ENCODE results near the gene ZNF674.
A peak's percentile ranks its signal among the peaks of the same experiment; 100 is the strongest.

ZNF674 gene

DNA sequence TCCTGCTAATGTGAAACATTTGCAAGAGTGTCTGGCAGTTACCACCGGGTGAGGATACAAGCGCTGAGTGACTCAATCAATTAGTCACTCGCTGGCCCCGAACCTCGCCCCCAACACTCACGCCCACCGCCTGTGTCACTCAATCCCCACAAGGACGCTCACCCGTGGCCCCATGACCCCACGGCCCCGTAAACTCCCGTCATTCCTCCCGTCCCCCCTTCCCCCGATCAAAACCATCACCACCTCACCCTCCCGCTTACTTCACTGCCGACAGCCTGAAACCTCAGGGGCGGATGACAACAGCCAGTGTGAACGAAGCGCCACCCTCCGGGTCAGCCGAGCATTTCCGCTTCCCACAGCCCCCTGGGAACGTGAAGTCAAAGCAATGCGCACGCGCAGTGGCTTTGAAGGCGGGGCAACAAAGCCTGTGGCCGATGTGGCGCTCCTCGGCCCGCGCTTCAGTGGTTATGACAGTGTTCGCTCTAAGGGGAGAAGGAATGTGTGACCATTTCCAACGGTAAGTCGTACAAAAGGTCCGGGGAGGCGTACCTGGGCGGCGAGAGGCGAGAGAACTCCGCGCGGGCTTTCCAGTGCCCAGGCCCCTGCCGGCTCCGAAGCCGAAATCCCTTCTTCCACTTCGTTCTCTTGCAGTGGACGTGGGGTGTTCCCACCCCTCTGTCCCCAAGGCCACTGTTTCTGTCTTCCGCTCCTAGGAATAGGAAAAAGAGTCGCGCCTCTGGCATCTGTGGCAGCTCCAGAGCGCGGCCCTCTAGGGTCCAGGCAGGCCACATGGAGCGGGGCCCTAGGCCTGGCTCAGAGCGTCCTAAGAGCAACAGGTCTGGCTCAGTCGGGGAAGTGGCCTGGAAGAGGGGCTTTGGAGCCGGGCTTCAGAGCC is at the start of gene ZNF674:
ZNF674 (minus strand) TSS at position 311 of the 895 bp plus-strand sequence. CDS start 3,334 bp downstream, outside the sequence.
- DNase-seq, result peak; percentile 93

DNA sequence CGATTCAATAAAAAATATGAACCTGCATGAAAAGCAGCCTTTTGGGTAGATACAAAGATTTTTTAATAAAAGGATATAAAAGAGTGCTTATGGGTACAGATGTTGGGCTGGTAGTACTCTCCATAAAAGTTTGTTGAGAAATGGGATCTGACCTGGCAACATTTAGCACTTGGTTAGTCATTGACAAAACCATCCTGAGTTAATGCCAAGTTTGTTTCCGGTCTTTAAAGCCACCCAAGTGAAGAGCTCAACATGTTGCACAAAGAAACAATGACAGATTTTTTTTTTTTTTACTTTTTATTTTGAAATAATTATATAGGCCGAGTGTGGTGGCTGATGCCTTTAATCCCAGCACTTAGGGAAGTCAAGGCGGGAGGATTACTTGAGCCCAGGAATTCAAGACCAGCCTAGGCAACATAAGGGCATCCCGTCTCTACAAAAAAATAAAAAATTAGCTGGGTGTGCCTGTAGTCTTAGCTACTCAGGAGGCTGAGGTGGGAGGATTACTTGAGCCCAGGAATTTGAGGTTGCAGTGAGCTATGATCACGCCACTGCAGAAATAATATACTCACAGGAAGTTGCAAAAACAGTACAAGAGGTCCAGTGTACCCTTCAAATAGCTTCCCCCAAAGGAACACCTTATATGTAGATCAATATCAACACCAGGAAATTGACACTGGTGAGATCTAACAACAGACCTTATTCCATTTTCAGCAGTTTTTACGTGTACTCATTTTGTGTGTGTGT is 44.9 kb upstream of the ZNF674 start:
- DNase-seq, result peak; percentile 20

DNA sequence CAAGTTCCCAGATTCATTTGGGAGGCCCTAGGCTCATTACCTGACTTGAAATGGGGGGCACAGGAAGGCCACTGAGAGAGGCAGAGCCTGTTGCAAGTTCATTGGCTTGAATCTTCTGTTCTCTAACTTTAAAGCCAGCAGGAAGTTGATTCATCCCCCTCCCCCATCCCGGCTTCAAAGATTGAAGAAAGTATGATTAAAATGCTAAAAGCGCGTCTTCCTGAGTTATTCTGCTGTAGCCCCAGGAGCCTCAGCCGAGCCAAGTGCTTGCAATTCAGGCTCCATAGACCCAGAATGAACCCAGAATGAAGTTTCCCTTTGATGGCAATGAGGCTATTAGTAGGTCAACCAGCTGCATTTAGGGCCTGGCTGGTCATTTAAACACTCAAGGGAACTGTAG is 43.0 kb upstream of the ZNF674 start:
- DNase-seq, result peak; percentile 50

DNA sequence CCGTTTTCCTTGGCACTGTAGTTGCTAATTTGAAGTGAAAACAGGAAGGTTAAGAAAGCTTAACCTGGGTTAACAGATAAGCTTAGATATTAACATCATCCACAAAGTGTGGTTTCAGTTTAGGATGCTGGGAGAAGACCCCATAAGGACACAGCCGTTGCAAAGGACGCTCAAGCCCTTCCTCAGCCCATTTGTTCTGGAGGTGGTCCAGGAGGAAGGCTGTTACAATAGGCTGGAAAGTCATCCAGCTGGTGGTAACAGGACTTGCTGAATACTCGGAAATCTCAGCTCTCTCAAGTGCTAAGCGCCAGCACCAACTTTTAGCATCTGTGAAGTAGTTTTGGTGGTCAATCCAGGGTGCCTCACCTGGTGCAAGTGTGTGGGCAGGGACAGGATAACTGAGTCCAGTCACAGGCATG is 42.5 kb upstream of the ZNF674 start:
- DNase-seq, result no peak

DNA sequence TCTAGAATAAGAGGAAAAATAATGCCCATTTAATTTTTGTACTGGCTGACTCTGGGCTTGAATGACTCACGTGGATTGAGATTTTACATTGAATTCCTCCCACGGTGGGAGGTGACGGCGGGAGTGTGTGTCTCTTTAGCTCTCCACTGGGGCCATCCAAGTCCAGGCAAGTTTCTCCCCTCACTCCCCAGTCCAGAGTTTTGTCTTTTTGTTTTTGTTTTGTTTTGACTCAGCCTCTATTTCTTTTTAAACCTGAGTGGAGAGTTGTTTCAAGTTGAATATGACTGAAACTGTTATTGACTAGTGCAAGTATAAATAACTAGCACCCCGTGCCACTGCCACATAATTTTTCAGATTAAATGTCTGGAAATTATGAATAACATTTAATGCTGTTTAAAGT is 41.9 kb upstream of the ZNF674 start:
- no peak for DNase-seq

DNA sequence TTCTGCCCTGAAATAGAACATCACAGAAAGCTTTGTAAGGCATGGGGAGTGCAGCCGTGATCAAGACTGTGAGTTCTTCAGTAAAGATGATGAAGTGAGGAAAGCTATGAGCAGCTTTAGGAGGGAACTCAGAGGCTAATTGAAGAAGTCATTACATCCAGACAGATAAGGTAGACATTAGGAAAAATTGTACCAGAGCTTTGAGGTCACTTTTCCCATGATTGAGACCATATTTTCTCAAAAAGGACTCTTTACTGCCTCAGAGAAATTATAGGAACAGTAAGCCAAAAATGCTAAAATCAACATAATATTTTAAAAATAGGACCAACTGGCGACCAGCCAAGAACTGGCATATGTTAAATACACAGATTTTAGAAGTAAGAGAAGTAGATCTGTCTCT is 39.5 kb upstream of the ZNF674 start:
- no peak for DNase-seq

DNA sequence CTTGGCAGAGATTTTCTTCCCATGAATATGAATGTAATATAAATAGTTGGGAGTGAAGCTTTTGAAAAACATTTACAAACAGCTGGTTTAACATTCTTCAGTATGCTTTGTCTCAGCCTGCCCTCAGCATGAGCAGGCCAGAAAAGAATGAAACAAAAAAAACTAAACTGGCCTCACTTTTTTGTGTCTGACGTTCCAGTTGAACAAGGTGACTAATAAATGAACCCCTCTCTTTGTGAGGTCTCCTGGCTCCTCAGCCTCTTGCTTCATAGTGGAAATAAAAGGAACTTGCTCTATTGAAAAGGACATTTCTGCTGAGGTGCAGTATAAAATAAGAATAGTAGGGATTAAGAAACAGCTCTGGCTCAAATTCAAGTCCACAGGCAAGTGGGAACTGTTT is 37.7 kb upstream of the ZNF674 start:
- DNase-seq, result no peak

DNA sequence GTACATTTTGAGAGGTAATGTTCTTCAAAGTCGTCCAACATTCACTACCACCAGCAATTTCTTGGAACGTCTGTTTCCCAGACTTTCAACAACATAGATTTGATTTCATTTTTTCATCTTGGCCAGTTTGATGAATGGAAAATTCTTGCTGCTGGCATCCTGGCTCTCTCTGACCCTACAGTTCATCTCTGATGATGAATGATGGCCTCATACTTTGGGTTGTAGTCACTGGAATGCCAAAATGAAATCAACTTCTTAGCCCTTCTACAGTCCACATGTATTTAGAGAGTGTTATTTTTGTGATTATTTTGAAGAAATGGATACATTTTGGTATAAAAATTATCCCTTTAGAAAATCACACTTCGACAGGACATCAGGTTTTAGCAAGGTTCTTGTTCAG is 37.1 kb upstream of the ZNF674 start:
- DNase-seq, result no peak

DNA sequence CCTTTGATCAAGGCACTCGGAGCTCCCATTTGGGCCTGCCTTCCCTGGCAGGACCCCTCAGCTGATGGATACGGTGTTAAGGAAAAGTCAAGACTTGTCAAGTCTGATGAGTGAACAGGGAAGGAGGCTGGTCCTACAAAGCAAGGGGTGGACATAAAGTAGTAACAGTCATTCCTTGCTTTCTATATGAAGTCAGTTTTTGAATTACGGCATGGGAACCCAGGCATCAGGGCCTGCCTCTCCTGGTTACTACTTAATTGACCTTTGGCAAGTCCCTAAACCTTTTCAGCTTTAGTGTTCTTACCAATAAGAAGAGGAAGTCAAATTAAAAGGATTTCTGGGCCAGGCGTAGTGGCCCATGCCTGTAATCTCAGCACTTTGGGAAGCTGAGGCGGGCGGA is 35.4 kb upstream of the ZNF674 start:
- no peak for DNase-seq

DNA sequence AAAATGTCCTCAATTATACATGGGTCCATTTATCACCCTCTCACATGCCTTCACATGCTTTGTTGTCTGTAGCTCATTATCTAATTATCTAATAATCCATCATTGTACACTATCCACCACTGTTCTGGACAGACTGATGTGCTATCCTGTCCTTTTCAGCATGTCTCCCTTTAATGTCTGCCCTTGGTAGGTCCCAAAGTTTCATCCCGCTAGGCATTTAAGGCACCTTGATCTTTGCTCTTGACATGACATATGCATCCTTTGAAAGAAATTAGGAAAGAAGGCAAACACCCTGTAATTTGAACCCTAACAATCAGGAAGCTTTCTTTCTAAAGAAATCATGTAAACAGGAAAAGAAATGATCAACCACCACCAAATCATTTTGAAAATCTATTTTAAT is 34.0 kb upstream of the ZNF674 start:
- DNase-seq, result no peak

DNA sequence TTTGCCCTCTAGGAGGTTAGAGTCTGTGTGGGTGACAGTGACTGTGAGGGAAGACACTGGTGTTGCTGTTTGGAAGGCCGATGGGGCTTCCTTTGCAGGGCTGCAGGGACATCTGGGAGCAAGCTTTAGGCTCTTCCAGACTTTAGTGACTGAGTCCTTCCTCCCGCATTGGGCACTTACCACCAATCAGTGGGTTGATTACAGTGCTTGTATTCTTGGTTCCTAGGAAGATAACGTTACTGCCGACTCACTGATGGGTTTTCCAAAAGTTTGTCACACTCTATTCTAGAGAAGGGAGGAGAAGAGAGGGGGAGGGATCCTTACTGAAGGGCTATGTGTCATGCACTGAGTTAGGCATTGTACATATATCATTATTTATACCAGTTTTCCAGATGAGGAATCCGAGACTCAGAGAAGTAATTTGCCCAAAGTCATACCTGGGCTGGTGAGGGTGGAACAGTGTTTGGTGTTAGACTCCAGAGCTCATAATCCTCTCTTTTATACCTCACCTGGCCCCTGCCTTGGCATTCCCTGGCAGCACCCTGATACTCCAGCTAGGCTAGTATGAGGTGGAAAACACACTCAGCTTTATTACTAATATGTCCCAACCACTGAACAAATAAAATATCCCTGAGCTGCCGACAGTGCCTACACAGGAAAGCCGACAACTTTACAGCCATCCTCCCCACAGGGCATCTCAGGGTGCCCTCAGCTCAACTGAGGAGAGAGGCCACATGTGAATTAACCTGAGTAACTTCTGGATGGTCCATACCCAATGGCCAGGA is 32.2 kb upstream of the ZNF674 start:
- no peak for DNase-seq

DNA sequence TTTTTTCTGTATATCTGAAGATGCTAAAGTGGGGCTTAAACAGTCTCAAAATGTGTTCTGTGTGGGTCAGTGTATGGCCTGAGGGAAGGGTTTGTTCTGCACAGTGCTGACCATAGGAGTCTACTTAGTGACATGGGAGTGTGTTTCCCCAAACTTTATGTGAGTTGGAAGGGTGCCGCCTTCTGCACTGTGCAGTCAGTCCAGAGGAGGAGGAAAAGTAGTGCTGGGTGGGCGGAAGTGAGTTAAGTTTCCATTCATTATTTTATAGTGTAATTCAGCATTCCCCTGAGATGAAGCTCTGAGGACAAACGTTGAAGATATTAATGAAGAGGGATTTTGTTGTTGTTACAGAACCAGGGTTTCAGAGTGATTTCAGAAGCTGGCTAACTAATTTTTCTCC is 31.2 kb upstream of the ZNF674 start:
- no peak for DNase-seq

DNA sequence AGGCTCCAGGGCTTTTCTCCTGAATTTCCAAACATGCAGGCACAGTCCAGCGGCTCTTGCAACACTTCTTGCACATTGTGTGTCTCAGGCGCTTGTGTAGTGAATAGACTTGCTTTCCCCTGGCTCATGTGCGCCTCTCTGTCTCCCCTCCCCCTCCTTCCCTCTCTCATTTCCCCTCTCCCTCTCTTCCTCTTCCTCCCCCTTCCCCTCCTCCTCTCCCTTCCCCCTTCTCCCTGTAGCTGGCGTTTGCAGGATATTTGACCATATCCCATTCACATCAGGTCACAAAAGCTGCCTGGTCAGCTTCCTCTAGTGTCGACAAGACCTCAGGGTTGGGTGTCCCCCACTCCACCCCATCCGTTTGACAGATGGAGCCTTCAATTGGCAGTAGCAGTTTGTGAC is 30.8 kb upstream of the ZNF674 start:
- DNase-seq, result no peak

DNA sequence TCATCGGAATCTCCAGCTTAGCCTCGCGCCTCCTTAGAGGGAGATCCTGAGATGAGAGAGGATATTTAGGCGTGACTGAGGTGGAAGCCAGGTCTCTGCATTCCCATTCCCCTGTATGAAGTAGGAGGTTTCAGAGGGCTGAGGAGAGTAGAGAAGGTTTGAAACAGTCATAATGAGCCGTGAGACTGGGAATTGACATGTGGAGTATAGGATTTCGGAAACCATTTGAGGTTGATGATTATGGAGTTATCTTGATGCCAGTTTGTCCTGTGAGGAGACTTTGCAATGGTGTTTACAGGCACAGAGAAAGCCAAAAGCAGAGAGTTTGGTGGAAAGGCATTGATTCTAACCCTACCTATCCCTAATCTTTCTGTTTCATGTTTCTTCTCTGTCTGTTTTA is 30.4 kb upstream of the ZNF674 start:
- no peak for DNase-seq

DNA sequence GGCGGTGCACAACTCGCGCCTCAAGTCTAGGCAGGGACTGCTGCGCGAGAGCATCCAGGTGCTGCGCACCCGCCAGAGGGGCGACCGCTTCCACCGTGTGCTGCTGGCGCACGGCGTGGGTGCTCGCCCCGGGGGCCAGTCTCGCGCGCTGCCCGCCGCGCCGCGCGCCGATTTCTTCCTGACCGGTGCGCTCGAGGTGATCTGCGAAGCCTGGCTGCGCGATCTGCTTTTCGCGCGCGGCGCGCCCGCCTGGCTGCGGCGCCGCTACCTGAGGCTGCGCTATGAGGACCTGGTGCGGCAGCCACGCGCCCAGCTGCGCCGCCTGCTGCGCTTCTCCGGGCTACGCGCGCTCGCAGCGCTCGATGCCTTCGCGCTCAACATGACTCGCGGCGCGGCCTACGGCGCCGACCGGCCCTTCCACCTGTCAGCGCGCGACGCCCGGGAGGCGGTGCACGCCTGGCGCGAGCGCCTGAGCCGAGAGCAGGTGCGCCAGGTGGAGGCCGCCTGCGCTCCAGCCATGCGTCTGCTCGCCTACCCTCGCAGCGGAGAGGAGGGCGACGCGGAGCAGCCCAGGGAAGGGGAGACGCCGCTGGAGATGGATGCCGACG is 29.7 kb upstream of the ZNF674 start:
- DNase-seq, result peak; percentile 44

DNA sequence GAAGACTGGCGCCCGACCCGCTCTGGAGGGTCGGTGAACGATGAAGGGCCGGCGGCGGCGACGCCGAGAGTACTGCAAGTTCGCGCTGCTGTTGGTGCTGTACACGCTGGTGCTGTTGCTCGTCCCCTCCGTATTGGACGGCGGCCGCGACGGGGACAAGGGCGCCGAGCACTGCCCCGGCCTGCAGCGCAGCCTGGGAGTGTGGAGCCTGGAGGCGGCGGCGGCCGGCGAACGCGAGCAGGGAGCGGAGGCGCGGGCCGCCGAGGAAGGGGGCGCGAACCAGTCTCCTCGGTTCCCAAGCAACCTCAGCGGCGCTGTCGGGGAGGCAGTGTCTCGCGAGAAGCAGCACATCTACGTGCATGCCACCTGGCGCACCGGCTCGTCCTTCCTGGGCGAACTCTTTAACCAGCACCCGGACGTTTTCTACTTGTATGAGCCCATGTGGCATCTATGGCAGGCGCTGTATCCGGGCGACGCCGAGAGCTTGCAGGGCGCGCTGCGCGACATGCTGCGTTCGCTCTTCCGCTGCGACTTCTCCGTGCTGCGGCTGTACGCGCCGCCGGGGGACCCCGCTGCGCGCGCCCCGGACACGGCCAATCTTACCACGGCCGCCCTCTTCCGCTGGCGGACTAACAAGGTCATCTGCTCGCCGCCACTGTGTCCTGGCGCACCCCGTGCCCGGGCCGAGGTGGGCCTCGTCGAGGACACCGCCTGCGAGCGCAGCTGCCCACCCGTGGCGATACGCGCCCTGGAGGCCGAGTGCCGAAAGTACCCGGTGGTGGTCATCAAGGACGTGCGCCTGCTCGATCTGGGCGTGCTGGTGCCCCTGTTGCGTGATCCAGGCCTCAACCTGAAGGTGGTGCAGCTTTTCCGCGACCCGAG is 28.9 kb upstream of the ZNF674 start:
- DNase-seq, result peak; percentile 76

DNA sequence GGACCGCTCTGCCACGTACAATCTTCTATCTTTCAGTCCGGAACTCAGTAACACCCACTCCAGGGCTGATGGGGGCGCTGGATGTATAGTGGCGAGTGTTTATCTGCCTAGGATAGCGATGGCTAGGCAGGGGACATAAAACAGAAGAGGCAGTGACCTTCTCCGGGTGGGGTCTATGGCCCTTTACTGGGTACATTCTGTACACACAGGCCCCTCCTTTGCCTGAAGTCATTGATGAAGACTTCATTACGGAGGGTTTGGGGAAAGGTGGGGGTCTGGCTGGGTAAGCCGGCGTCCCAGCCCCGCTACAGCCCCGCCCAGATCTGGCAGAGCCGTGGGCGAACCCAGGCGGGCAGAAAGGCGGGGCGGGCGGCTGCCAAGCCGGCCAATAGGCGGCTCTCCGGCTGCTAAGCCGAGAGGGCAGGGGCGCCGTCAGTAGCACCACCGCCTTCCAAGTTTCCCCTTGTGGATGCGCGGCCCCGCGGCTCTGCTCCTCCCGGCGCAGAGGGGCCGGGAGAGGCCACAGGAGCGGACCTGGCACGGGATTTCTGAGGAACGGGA is 28.2 kb upstream of the ZNF674 start, which contains the start of gene CHST7:
CHST7 (plus strand) TSS at position 435 of the 561 bp plus-strand sequence. CDS start 167 bp downstream, outside the sequence.
- peak; percentile 69 for DNase-seq

DNA sequence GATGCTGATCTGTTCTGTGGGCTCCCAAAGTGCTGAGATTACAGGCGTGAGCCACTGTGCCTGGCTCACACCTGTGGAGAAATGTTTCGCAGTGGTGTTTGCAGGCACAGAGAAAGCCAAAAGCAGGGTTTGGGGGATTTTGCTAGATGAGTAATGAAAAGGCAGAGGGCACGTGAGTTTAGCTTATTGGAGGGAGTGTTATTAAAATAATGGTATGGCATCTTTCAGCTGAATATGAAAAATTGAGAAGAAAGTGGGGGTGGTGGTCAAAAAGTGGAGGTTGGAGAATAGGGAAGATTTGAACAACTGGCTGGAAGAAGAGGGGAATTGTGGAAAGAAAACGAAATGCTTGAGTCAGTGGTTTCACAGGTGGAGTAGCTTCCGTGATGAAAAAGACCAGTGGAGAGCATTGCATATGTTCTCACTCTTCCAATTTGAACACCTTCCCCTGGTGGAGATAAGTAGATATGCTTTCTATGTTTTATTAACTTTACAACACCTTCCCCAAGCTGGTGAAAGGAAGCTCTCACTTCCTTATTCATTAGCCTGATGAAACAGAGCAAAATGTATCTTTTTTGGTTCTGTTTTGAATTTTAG is 27.2 kb upstream of the ZNF674 start:
- peak; percentile 43 for DNase-seq

DNA sequence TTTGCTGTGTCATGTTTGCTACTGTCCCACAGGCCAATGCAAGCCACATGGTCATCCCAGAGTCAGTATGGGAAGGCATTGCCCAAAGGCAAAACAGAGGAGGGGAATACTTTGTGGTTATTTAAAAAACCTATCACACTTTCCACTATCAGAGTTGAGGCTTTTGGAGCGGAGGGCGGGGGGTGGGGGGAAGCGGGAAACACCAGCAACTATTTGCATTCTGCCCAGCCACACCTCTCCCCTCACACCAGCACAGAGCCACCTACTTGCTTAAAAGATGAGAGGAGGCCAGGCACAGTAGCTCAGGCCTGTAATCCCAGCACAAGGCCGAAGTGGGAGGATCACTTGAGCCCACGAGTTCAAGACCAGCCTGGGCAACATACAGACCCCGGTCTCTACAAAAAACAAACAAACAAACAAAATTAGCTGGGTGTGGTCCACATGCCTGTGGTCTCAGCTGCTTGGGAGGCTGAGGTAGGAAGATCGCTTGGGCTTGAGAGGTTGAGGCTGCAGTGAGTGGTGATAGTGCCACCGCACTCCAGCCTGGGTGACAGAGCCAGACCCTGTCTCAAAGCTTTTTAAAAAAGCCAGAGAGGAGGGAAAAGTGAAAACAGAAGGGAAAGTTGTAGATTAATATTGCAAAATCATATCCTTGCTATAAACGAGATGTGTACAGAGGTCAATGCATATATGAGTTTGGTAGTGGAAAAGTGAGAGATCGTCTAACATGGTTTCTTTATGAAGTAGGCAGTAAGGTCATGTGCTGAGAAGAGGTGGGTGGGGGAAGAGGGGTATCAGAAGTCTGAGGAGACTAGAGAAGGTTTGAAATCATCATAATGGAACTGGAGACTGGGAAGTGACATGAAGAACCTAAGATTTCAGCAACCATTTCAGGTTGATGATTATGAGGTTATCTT is 26.5 kb upstream of the ZNF674 start:
- DNase-seq, result no peak

DNA sequence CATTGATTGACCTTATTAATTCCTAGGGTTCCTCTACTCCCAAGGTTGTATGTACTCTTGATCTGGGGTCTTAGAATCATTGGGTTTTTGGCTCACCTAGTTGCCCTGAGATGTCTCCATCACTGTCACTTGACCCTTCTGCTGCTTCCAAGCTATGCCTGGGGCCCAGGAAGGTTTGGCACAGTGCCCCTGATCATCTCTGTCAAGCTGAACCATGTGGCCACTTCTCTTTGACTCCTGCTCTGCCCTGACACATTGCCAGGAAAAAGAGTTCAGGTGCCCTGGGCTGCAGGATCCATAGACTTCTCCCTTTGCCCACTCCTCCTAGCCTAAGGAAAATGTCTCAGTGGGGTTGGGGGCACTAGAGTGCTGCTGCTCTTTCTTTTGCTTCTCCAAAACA is 24.4 kb upstream of the ZNF674 start:
- no peak for DNase-seq

Data from CD4-positive, alpha-beta T cell treated with Interleukin-12 subunit alpha and Interleukin-12 subunit beta, for 1 hour (primary cell).